OCI-LY1 (cell line): ENCODE results near the gene PRXL2A.

Experiments used
- EZH2 ChIP-seq: fragments of 200-600 bp; sonication (generic), shearing (Covaris generic); IDR thresholded peaks from 2 replicates; pipeline ENCODE4 v1.8.0; 2017; ENCODE audit warnings: borderline replicate concordance, mixed run types, mild to moderate bottlenecking, antibody characterized with exemption, low read length, moderate library complexity, mixed read lengths
- TF ChIP-seq, protein P1 (sequence below): fragments of 200-600 bp; sonication (generic), shearing (Covaris generic); IDR thresholded peaks from 2 replicates; pipeline ENCODE4 v1.5.1; 2017; ENCODE audit warnings: mild to moderate bottlenecking, antibody characterized with exemption, low read length, moderate library complexity, mixed read lengths

- TF ChIP-seq, protein P1, sequence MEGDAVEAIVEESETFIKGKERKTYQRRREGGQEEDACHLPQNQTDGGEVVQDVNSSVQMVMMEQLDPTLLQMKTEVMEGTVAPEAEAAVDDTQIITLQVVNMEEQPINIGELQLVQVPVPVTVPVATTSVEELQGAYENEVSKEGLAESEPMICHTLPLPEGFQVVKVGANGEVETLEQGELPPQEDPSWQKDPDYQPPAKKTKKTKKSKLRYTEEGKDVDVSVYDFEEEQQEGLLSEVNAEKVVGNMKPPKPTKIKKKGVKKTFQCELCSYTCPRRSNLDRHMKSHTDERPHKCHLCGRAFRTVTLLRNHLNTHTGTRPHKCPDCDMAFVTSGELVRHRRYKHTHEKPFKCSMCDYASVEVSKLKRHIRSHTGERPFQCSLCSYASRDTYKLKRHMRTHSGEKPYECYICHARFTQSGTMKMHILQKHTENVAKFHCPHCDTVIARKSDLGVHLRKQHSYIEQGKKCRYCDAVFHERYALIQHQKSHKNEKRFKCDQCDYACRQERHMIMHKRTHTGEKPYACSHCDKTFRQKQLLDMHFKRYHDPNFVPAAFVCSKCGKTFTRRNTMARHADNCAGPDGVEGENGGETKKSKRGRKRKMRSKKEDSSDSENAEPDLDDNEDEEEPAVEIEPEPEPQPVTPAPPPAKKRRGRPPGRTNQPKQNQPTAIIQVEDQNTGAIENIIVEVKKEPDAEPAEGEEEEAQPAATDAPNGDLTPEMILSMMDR, result no peak
- TF ChIP-seq EZH2, result no peak
Measured at GRCh38 chr10:80410578-80411145, 2.3 kb downstream of the PRXL2A start.
